ENCODE measurements around the gene ATG16L1. TPM values are rescaled to one million over a fixed set of nuclear protein-coding genes. Genes with fewer than 3 reads are reported as not detected.

The ATG16L1 gene
- total RNA-seq, 1 experiment from 2014 or later = 43.2 TPM

- Histone ChIP-seq H3K27me3 (replicated peaks; ENCODE audit: insufficient read depth, low read depth, low read length, poor library complexity) (no peaks in the 10 kb centered on the region), H3K9me3 (ENCODE audit: low read depth, low read length, poor library complexity, severe bottlenecking) (no peaks in the 10 kb centered on the region), H3K27ac (ENCODE audit: low read depth, low read length, poor library complexity, severe bottlenecking) (no peak overlapping the region), H3K4me3 (ENCODE audit: low read depth, low read length, poor library complexity, severe bottlenecking) (no peak overlapping the region), H3K4me1 (ENCODE audit: insufficient read depth, low read length, poor library complexity, severe bottlenecking) (peaks cover 15% of the 10 kb centered on the region), H3K36me3 (ENCODE audit: insufficient read depth, low read length, poor library complexity, severe bottlenecking) (no peaks in the 10 kb centered on the region)
- no TSS peak for BruUV-seq (replicated peaks)
- DNase-seq (ENCODE audit: low spot score) = no peak
- ChIA-PET CTCF (no interaction called here), POLR2A (ENCODE audit: low non-redundant PET) (no interaction called here)
- TF ChIP-seq, protein P1, sequence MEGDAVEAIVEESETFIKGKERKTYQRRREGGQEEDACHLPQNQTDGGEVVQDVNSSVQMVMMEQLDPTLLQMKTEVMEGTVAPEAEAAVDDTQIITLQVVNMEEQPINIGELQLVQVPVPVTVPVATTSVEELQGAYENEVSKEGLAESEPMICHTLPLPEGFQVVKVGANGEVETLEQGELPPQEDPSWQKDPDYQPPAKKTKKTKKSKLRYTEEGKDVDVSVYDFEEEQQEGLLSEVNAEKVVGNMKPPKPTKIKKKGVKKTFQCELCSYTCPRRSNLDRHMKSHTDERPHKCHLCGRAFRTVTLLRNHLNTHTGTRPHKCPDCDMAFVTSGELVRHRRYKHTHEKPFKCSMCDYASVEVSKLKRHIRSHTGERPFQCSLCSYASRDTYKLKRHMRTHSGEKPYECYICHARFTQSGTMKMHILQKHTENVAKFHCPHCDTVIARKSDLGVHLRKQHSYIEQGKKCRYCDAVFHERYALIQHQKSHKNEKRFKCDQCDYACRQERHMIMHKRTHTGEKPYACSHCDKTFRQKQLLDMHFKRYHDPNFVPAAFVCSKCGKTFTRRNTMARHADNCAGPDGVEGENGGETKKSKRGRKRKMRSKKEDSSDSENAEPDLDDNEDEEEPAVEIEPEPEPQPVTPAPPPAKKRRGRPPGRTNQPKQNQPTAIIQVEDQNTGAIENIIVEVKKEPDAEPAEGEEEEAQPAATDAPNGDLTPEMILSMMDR (conservative IDR thresholded peaks at IDR 0.05; ENCODE audit: low read depth, low read length) = no peak
- no peak for TF ChIP-seq EZH2 (IDR thresholded peaks at IDR 0.05; ENCODE audit: borderline replicate concordance, low read depth, low read length, poor library complexity, severe bottlenecking)
- intact Hi-C loops (cut with micrococcal nuclease; ENCODE audit: unreplicated experiment) = no loop called here
Observed at GRCh38 chr2:233325256-233325655, 73.8 kb downstream of the ATG16L1 start.

DNA sequence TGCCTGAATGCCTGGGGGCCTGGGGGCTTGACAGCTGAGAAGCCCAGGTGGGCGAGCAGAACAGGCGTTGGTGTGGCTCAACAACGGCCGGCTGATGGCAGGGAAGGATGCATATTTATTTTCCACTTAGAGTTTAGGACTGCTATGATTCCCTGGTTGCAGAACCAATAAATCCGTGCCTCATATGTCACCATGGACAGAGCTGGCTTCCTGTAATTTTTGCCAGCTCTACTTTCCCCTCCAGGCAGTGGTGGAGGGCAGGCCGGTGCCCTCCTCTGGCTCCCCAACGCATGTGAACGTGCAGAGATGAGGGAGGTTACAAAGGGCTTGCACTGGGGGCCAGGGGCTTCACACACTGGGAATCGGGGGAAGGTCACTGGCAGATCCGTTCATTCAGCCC lies 74.3 kb downstream of the ATG16L1 start:
- intact Hi-C loops (cut with micrococcal nuclease; ENCODE audit: unreplicated experiment) = no loop called here
- peaks cover 20% of the 10 kb centered on the region for H3K4me1 ChIP-seq (ENCODE audit: insufficient read depth, low read length, poor library complexity, severe bottlenecking)
- BruUV-seq (replicated peaks) = no TSS peak
- no peak overlapping the region for H3K27ac ChIP-seq (ENCODE audit: low read depth, low read length, poor library complexity, severe bottlenecking)
- ChIA-PET CTCF (no interaction called here), POLR2A (ENCODE audit: low non-redundant PET) (no interaction called here)
- no peak for DNase-seq (ENCODE audit: low spot score)
- H3K4me3 ChIP-seq (ENCODE audit: low read depth, low read length, poor library complexity, severe bottlenecking) = no peak overlapping the region
- H3K36me3 ChIP-seq (ENCODE audit: insufficient read depth, low read length, poor library complexity, severe bottlenecking) = no peaks in the 10 kb centered on the region
- TF ChIP-seq, protein P1 (conservative IDR thresholded peaks at IDR 0.05; ENCODE audit: low read depth, low read length) = no peak
- no peak for TF ChIP-seq EZH2 (IDR thresholded peaks at IDR 0.05; ENCODE audit: borderline replicate concordance, low read depth, low read length, poor library complexity, severe bottlenecking)
- H3K27me3 ChIP-seq (replicated peaks; ENCODE audit: insufficient read depth, low read depth, low read length, poor library complexity) = no peaks in the 10 kb centered on the region
- no peaks in the 10 kb centered on the region for H3K9me3 ChIP-seq (ENCODE audit: low read depth, low read length, poor library complexity, severe bottlenecking)

- ChIA-PET CTCF (no interaction called here), POLR2A (ENCODE audit: low non-redundant PET) (no interaction called here)
- H3K4me3 ChIP-seq (ENCODE audit: low read depth, low read length, poor library complexity, severe bottlenecking) = no peak overlapping the region
- BruUV-seq (replicated peaks) = no TSS peak
- H3K4me1 ChIP-seq (ENCODE audit: insufficient read depth, low read length, poor library complexity, severe bottlenecking) = peaks cover 25% of the 10 kb centered on the region
- H3K27me3 ChIP-seq (replicated peaks; ENCODE audit: insufficient read depth, low read depth, low read length, poor library complexity) = no peaks in the 10 kb centered on the region
- no peak overlapping the region for H3K27ac ChIP-seq (ENCODE audit: low read depth, low read length, poor library complexity, severe bottlenecking)
- no peak for TF ChIP-seq EZH2 (IDR thresholded peaks at IDR 0.05; ENCODE audit: borderline replicate concordance, low read depth, low read length, poor library complexity, severe bottlenecking)
- TF ChIP-seq, protein P1 (conservative IDR thresholded peaks at IDR 0.05; ENCODE audit: low read depth, low read length) = no peak
- H3K36me3 ChIP-seq (ENCODE audit: insufficient read depth, low read length, poor library complexity, severe bottlenecking) = no peaks in the 10 kb centered on the region
- H3K9me3 ChIP-seq (ENCODE audit: low read depth, low read length, poor library complexity, severe bottlenecking) = no peaks in the 10 kb centered on the region
- DNase-seq (ENCODE audit: low spot score) = no peak
- intact Hi-C loops (cut with micrococcal nuclease; ENCODE audit: unreplicated experiment) = no loop called here
Observed at GRCh38 chr2:233326500-233326899, 75.0 kb downstream of the ATG16L1 start.
